Stimulated activated CD4-positive, alpha-beta T cell treated with anti-CD3 and anti-CD28 coated beads, Interleukin-1b, Interleukin-23, amount 100 ng/mL, for 48 hours (primary cell): ENCODE data around the gene TIMM21.
A peak's percentile ranks its signal among the peaks of the same experiment; 100 is the strongest.

Experiments used
- DNase-seq: peaks from one replicate; pipeline ENCODE4 v3.0.0-alpha.2; 2020

The TIMM21 gene, protein sequence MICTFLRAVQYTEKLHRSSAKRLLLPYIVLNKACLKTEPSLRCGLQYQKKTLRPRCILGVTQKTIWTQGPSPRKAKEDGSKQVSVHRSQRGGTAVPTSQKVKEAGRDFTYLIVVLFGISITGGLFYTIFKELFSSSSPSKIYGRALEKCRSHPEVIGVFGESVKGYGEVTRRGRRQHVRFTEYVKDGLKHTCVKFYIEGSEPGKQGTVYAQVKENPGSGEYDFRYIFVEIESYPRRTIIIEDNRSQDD

DNA sequence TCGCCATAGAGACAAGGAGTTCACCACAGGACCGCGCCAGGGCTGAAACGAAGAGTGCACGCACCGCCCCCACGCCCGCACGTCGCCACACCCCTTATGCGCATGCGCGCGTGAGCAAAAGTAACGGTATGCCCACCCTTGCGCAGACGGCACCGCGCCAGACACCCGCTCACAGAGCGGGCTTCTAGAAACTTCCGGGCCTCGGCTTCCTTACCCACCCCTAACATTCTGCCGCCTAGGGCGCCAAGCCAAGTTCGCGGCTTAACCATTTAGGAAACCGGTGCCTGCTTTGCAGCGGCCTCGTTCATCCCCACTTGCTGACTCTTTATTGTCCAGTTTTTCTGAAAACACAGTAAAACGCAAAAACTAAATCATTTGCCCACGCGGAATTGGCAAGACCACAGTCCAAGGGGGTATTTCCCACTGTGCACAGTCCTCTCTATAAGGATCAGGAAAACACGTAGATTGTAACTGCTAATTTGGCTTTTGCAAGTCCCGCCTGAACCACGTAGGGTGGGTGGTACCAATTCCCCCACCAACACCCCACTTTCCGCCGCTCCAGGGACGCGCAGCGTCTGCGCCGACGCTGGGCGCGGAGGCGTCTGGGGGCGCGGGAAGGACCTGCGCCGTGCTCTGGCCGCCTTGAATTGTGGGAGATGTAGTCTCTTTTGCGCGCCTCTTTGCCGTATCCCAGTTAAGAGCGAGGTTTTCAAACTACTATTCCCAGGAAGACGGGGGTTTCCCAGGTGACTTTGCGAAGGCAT, at the start of gene TIMM21, which contains the start of gene FBXO15:
Gene TIMM21 (plus strand): TSS at position 745 of the 764 bp plus-strand sequence. CDS start 286 bp downstream, outside the sequence.
Gene FBXO15 (minus strand): TSS at position 56 of the 764 bp plus-strand sequence. CDS start 49 bp downstream, at position 7.
- DNase-seq = peak; percentile 96

DNA sequence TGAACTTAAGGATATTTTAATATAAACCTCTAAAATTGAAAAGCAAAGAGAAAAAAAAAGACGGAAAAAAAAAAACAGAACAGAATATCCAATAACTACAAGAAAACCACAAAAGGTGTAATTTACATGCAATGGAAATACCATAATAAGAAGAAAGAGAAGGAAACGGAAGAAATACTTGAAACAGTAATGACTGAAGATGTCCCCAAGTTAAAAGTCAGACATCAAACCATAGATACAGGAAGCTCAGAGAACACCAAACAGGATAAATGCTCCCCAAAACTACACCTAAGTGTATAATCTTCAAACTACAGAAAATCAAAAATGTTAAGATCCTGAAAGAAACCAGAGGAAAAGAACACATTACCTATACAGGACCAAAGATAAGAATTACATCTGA, 39.9 kb upstream of the TIMM21 start:
- no peak for DNase-seq

DNA sequence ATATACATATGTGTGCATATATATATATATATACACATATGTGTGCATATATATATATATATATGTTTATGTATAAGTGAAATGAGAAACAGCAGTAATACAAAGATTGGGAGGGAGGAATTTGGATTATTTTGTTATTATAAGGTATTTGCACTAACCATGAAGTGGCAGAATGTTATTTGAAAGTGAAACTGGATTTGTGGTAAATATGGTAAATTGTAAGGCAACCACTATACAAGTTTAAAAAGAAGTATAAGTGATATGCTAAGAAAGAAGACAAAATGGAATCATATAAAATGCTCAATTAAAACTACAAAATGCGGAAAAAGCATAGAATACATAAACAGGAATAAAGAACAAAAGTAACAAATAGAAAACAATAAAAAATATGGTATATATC, 38.2 kb upstream of the TIMM21 start:
- DNase-seq = no peak

DNA sequence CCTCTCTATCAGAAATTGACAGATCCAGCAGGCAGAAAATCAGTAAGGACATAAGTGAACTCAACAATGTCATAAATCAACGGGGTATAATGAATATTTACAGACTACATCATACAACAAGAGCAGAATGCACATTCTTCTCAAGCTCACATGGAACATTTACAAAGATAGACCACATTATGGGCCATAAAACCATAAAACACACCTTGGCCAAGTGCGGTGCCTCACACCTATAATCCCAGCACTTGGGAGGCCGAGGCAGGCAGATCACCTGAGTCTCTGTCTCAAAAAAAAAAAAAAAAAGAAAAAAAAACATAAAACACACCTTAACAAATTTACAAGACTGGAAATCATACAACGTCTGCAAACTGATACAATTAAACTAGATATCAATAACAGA, 37.3 kb upstream of the TIMM21 start:
- DNase-seq = no peak

DNA sequence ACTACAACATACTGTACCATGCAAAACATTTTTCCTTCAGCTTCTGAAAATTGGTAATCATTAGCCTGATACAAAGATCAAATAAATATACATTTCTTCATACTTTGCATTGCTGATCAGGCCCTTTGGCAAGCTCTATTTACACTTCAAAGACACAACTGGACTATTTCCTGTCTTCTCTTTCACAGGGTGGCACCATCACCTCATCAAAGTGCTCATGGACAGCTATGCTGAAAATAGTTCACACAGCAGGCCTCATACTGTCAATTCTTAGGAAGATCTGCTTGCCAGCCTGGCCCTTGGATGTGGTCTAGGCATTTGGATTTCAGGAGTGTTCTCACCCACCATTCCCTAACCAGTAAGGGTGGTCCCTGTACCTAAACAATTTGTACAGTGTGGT, 34.6 kb upstream of the TIMM21 start:
- no peak for DNase-seq

DNA sequence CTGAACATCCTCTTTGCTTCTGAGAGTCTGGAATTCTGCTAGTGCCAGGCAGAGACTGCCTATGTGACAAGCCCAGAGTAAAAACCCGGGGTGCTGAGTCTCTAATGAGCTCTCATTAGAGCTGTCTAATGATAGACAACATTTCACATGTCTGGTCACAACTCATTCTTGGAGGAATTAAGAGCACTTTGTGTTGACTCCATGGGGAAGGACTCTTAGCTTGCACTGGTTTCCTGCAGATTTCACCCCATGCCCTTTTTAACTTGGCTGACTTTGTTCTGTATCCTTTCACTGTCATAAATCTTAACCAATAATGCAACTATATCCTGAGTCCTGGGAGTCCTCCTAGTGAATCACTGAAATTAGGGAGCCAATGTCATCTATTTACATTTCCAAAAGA, 34.2 kb upstream of the TIMM21 start:
- DNase-seq = no peak

DNA sequence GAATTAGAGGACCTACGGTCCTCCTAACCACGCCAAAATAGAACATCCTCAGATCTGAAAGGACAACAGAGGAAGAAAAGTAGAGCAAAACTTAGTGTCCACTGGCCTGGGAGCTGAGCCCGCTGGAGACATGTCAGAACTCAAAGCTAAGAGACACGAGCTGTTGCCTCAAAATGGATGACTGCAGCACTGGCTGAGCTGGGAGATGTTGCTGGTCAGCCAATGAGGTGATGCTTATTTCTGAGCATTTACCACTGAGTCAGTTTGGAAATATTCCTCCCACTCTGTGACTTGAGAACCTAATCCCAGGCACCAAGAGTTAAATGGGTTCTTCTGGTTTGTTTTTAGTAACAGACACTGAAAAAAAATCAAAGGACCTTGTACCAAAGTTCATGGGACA, 33.3 kb upstream of the TIMM21 start:
- DNase-seq = no peak

DNA sequence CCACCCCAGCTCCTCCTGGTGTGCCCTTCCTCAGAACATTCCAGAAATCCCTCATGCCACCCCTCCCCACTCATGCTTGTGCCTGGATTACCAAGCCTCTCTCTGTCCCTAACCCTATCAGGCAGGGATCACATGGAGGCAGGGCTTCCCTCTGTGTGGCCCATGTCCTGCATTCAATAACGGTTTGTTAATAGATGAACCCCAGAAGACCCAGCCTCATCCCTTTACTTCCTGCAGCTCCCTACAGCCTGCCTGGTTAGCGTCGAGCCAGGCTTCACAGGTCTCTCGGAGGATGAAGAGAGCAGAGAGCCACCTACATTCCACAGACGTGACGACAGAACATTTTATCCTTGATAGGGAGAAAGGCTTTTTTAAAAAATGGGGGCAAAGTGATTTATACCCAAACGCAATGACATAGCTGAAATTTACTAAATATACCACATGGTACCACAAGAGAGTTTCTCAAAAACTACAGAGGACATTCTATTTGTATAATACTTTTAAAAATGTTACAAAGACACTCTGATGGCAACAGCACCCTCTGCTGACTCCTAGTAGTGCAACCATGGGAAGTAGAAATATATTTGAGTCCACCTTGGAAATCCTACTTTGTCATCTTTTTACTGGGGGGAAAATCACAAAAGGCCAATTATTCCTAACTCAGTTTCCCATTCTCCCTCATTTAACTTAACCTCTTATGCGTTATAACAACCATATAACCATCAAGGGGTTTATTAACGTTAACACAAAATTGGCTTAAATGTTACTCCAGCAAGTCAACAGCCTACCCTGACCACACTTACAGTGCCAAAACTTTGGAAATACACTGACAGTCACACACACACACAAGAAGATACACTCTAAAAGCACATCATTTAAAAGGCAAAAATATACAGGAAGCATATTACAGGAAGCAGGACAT, 31.4 kb upstream of the TIMM21 start:
- no peak for DNase-seq

DNA sequence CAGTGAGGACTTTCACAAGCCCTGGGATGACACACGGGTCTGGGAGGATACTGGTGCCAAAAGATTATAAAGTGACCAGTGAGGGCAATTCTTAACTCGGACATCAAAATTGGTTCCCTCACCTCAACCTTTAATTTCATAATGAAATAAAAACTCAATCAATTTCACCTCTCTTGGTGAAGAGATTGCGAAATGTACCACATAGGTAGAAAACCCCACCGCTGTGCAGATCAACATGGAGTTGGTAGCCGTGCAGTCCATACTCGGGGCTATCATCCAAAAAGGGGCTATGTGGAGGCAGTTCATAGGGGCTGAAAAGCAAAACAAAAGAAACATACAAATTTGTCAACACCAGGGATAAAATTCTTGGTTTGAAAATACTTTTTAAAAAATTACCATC, 25.1 kb upstream of the TIMM21 start:
- no peak for DNase-seq

DNA sequence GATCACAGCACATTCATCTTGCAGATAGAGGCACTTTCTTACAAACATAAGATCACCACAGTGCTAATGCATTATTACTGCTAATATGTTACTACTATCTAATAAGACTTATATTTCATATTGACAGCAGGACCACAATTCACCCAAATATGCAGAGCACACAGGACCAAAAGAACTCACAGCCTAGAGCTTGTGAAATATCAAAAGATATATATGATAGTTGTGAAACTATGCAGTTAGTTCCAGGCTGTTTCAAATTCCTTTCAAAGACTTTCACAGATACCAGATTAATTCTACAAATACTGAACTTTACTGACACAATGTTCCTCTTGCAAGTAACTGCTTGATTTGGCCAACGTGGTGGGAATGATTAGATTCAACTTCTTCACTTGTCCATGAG, 23.7 kb upstream of the TIMM21 start:
- no peak for DNase-seq

DNA sequence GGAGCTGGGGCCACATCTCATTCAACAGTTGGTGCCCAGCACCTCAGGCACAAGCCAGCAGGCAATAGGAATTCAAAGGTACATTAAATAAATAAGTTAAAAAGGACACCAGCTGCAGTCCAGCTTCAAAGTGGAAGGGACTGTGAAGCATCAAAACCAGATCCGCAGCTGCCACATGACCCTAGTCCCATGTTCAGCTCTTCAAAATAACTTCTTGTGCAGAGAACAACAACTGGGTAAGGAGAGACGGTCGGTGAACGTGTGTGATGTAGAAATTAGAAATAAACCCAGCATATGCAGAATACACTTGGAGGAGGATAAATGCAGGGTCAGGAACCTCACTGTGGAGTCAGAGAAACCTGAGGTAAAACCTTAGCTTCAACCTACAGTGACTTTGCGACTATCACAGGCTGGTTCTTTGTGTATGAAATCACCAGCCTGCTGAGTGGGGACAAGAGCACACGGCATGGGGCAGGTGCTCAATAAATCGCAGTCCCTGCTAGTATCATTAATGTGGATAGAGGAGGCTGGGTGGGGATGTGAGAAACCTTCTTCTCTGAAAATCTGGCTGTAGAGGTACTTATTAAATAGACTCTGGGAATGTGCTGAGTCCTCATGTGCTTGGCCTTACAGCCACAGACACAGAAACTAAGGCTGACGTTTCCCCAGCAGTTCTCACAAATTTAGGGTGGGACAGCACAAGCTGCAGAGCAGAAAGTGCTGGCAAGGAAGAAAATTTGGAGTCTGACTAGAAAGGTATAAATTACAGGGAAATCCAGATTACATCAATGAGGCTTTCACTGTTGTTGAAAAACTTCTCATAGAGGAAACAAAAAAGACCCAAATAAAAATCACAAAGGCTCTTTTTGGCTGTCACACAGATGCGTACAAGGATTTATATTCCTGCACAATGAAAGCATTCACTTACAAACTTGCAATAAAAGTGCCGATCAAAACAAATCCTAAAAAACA, 21.4 kb upstream of the TIMM21 start:
- no peak for DNase-seq

DNA sequence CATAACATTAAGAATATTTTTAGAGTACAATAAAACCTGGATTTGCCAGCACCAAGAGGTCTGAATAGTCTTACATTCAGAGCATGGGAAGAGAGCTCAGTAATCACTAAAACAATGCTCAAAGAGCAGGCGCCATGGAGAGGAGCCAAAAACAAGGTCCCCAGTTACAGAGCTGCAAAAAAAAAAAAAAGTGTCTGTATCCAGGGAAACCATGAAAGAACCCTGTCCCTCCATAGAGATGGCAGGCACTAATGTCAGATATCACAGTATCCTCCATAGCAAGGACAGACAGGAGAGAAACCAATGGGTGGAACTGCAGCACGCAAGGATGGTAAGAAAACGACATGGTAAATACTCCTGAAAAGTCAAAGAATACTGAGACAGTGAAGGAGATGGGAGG, 20.2 kb upstream of the TIMM21 start:
- DNase-seq = no peak

DNA sequence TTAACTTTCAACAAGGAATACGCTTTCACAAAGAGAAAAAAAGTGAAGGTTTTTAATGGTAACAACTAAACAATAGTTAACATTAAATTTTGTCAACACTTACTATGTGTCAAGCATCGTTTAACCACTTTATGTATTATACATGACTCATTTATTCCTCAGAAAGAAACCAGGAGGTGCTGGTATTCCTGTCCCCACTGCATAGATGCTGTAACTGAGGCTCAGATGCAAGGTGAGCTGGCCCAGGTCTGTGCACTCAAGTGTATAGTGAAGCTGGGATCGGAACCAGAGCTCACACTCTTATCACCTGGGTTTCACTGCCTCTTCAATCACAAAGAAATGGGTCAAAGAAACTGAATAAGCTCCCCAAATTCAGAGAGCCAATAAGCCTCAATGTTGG, 17.2 kb upstream of the TIMM21 start:
- DNase-seq = no peak

DNA sequence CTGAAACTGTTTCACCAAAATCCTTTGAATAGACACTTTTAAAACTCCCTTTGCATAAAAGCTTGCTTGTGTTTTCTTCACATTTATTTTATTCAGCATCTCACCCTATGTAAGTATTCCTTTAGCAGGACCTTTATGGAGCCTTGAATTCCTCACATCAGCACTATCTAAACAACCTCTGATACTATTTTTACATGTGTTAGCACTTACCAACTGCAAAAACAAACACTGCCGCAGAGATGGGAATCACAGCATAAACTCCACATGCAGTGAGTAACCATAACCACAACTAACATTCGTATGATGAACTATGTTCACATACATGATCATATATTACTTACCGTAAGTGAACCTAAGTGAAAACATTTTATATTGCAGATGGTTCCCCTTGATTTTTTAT, 16.1 kb upstream of the TIMM21 start:
- DNase-seq = no peak

DNA sequence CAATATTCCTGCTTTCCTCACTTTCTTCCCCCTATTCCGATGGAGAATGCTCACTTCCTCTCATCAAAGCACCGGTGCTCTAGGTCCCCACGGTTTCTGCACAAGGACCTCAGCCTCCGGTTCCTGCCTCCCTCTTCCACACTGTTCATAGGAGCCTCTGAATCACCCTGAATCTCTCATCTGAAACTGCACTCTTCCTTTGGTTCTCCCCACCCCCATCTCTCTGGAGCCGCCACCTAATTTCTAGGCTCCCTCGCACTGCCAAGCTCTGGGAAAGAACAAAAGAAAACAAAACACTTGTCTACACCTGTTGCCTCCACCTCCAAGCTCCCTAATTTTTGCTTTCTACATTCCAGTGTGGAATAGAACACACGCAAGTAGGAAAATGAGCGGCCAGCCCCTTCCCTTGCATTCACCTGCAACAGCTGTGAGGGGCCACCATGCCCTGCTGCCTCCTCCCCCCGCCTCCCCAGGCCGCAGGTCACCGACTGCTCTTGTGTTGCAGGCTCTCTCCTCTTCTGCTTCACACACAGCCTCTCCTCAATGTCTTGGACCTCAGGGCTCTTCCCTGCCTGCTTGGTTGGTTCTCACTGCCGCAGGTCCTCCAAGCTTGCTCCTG, 10.3 kb upstream of the TIMM21 start:
- no peak for DNase-seq

DNA sequence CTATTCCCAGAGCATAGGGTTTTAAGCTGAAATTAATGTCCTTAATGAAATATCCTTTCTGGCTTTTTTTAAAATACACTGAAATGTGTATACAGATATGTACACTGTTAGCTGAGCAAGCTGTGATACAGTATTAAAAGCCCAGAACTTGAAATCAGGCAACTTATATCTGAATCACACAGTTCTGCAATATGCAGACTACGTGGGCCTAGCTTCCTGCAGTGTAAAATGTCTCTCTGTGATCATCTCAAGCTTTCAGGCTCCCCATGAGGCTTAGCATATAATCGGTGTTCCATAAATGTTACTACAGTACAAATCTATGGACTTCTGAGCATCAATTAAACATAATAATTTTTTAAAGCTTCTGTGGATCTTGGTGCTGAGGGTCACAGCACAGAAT, 8.9 kb upstream of the TIMM21 start:
- no peak for DNase-seq

DNA sequence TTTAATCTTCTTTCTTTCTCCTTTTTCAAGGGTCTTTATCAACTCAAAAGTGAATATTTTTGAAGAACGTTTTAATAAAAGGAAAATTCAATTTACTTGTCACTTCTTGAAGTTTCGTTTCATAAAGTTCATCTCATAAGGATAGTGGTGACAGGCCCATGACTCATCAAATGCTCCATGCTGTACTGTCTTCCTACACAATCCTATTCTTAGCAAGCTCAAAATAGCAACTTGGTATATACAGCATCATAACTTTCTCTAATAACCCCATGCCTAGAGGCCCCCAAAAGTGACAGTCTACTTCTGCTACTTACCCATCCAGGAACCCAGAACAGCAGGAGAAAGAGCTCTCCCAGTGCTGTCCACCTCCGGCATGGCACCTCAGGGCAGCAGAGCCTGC, 8.4 kb upstream of the TIMM21 start:
- peak; percentile 58 for DNase-seq

DNA sequence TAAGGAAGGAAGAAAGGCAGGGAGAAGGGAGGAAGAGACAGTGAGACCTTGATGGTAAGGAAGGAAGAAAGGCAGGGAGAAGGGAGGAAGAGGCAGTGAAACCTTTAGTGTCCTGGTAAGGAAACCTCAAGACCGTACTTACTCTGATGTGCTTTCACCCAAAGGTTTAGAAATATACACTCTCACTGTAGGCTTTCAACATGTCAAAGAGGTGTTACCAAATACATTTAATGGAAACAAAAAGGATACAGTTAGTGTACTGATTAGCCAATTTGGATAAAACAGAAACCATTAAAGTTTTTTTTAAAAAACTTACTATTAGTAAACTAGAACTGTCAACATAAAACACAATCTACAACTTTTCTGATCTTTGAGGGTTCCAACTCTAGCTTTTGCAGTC, 7.7 kb upstream of the TIMM21 start:
- DNase-seq = no peak

DNA sequence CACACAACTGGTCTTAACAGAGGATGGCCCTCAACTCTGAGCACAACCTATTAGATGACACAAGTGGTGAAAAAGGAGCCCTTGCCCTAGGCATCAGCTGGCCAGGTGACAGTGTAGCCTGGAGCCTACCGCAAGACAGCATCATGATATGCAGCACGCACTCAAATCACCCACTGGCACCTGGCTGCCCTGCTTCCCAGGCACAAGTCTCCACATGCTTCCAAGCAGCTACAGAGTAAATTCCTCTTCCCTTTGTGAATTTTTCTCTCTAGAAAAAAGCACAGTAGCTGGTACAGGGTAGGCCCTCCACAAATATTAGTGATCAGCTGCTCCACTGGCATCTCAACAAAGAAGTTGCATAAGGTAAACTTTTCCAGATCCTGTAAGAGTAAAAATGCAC, 6.7 kb upstream of the TIMM21 start:
- no peak for DNase-seq

DNA sequence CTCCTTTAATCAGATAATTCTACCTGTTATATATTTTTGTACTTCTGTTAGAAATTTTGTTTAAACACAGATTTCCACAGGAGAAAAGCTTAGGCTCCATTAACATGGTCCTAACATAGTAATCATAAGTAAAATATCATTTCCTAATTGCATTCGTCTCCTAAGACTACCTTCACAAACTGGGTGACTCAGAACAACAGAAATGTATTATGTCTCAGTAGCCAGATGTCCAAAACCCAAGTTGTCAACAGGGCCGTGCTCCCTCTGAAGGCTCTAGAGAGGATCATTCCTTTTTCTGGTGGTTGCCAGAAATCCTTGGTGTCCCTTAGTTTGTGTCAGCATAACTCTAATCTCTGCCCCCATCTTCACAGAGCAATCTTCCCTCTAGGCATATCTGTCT, 6.1 kb upstream of the TIMM21 start:
- DNase-seq = no peak

DNA sequence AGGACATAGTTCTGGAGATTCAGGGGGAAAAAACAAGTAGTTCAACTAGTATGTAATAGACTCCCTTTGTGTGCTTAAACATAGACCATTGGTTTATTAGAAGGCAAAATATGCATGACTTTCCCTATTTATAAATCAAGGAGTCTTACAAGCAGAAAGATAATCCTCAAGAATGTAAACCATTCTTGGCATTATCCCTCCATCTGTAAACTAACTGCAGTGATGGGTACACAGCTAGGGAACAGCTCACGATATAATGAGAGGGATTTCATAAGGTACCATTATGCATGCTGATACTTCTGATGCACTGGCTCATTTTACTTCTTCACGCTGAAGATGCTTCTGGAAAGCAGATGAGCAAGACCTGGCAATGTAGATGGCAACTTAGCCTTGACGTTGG, 1.6 kb upstream of the TIMM21 start:
- no peak for DNase-seq

DNA sequence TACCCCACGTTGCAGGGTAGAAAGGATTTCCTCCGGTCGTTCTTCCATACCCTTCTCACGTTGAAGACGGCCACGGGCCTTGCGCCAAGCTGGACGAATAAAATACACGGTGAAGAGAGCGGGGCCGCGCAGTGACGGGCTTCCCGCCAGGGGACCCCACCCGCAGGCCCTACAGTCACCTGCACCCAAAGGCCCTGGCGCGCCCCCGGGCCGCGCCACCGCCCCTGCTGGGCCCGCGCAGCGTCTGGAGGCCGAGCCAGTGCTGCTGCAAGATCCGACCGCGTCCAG, 888 bp upstream of the TIMM21 start:
- DNase-seq = no peak
